Muscle of back (tissue), 11 donors: ENCODE measurements around the gene MORC2. TPM values are rescaled to one million over a fixed set of nuclear protein-coding genes. Genes with fewer than 3 reads are reported as not detected.

Experiments used
- DNase-seq, 3 donors: peaks; one replicate each; pipeline versions ENCODE4 v3.0.0 to v3.0.0-alpha.2; 2013
- polyA plus RNA-seq, 10 donors: library from polyadenylated mRNA; unstranded; fragments of 120-200 nt; gene quantifications; one replicate each; pipeline ENCODE4 v1.2.1, GENCODE V29; 2013; ENCODE audit not compliant: insufficient read length in 10 of 10

Gene MORC2
- polyA plus RNA-seq, 10 donors, result 20.7 to 29.8 (median 24.8) TPM

- peak in 1 of 3 donors; percentile 37 for DNase-seq
Observed at GRCh38 chr22:30953206-30953605, 15.4 kb downstream of the MORC2 start.

GRCh38 chr22:30949934-30950660 lies 18.5 kb downstream of the MORC2 start:
- DNase-seq, result no peak

GRCh38 chr22:30948930-30949342 lies 19.6 kb downstream of the MORC2 start:
- DNase-seq, result no peak

- DNase-seq, result peak; percentile 42 to 78 (median 66)
Observed at GRCh38 chr22:30947816-30948454, 20.6 kb downstream of the MORC2 start.

GRCh38 chr22:30947173-30947815 lies 21.3 kb downstream of the MORC2 start:
- DNase-seq, result no peak

- DNase-seq, result no peak
Observed at GRCh38 chr22:30946354-30946753, 22.2 kb downstream of the MORC2 start.

- no peak for DNase-seq
Observed at GRCh38 chr22:30945653-30946052, 22.9 kb downstream of the MORC2 start.

- no peak for DNase-seq
Observed at GRCh38 chr22:30944986-30945385, 23.6 kb downstream of the MORC2 start.

GRCh38 chr22:30943368-30943767 lies 25.2 kb downstream of the MORC2 start:
- DNase-seq, result no peak

GRCh38 chr22:30941363-30941740 lies 27.2 kb downstream of the MORC2 start:
- no peak for DNase-seq

- no peak for DNase-seq
Observed at GRCh38 chr22:30940685-30941362, 27.8 kb downstream of the MORC2 start.

- no peak for DNase-seq
Observed at GRCh38 chr22:30934053-30934452, 34.5 kb downstream of the MORC2 start.

- no peak for DNase-seq
Observed at GRCh38 chr22:30933457-30933856, 35.1 kb downstream of the MORC2 start.

GRCh38 chr22:30932661-30933060 lies 35.9 kb downstream of the MORC2 start:
- no peak for DNase-seq

GRCh38 chr22:30931541-30932300 lies 36.9 kb downstream of the MORC2 start:
- DNase-seq, result no peak

- DNase-seq, result no peak
Observed at GRCh38 chr22:30930228-30930627, 38.3 kb downstream of the MORC2 start.

GRCh38 chr22:30928401-30928800 lies 40.2 kb downstream of the MORC2 start:
- DNase-seq, result no peak

- DNase-seq, result no peak
Observed at GRCh38 chr22:30927806-30928205, 40.8 kb downstream of the MORC2 start.

GRCh38 chr22:30926706-30927105 lies 41.9 kb downstream of the MORC2 start:
- DNase-seq, result no peak

- DNase-seq, result no peak
Observed at GRCh38 chr22:30925667-30926066, 42.9 kb downstream of the MORC2 start.

- no peak for DNase-seq
Observed at GRCh38 chr22:30923168-30923900, 45.2 kb downstream of the MORC2 start.
